GM18873 (cell line): ENCODE data around the gene TEF.

ENCODE experiments used
- ATAC-seq: cut with Tn5 transposase; IDR thresholded peaks from one replicate; pipeline ENCODE4 v1.9.1; 2021; ENCODE audit warnings: mild to moderate bottlenecking, moderate library complexity, moderate number of reproducible peaks; ENCODE audit not compliant: unreplicated experiment, low FRiP score

TEF gene

DNA sequence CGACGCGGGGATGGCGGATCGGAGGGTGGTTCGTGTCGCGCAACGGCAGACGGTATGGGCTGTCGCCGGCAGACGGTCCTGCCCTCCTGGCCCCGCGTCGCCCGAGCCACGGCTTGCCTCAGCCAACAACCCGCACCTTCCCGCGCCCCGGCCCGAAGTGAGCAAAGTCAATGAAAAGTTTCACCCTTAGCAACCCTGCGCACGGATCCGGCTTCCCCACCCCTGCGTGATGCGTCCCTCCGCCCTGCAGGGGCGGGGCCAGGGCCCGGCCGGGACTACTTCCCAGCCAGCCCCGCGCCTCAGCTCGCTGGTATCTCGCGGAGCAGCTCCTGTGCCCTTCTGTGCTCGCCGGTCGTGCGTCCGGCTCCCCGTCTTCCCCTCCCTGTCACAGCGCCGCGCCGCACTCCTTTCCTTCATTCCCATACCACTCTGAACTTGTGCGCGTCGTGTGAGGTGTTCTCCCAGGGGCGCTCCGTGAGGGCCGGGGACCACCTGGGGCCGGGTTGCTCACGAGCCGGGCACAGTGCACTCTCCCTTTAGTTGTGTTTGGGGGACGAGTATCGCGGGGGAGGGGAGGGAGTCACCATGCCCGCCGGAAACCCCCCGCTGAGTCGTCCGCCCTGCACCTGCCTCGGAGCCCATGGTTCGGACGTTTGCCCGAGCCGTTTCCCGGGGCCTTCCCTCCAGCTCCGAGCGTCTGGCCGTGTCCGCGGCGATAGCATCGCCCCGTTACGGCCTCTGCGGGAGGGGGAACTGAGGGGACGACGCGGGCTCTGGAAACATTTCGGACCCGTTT is 65.1 kb downstream of the TEF start, which contains the start of gene TOB2:
Gene TOB2, minus strand, starts transcription at position 163 of the 796 bp plus-strand sequence. CDS start 9,456 bp downstream, outside the sequence.
- ATAC-seq, result peak; percentile 36

DNA sequence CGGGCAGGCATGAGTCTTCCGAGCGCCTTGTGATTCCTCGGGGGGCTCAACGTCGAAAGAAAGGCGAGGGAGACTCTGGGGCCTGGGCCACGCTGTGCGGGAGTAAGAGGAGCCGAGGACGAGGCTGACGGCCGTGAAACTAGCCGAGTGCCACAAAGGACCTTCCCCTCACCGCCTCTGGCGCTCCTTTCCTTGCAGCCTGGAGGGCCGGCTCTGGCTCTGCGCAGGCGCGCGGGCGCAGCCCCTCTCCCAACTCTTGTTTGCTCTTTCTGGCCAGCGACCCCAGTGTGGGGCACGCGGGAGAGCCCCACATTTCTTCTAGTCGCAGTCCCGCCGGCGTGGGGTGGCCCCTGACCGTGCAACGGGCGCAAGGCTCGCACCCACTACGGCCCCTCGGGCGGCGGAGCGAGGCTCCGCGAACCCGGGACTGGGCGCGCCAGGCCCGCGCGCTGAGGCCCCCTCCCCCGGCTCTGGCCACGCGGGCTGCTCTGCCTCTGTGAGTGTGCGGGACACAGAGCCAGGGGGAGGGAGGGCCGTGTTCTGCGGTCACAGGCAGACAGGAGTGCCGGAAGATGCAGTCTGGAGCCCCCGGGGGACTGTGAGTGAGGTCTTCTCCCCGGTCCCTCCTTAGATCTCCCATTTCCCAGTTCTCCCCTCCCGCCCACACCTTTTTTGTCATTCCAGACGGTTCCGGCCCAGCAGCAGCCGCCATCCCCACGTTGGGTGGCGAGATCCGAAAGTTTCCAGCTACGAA is 65.9 kb downstream of the TEF start:
- ATAC-seq, result no peak

DNA sequence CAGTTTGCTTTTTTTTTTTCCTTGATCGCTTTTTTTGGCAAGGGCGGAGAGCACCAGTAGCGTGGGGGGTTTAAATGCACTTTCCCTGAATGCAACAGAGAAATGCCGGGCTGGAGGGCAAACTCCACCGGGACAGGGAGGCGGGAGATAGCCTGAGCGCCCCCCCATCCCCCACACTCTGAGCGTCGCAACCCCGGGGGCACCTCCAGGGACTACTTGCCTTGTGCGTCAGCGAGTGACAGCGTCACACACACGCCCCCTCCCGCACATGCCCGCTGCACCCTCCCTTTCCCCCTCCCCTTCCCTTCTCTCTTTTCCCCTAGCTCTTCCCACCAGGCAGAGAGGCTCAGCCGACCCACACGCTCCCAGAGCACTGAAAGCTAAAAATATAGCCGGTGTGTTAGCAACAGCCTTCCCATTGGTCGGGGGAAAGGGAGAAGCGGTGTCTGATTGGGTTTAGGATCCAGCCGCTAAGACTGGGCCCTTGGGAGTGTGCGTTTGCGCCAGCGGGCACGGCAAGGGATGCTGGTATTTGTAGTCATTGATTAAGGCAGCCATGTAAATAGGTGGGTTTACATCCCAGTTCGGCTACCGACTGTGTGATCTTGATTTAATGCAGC is 66.6 kb downstream of the TEF start:
- peak; percentile 41 for ATAC-seq
